GM23338 (cell line): ENCODE measurements around the gene PRIMPOL. TPM values are rescaled to one million over a fixed set of nuclear protein-coding genes. Genes with fewer than 3 reads are reported as not detected.

Source experiments
- ATAC-seq: fragments of 200-7000 bp; cut with Tn5 transposase; 3 replicates; pipeline ENCODE4 v1.9.1; 2020
- DNase-seq: peaks from one replicate; pipeline ENCODE4 v3.0.0-alpha.2; 2015; ENCODE audit warnings: low spot score
- H2AFZ ChIP-seq: fragments of 200-600 bp; sonication (generic); 2 replicates; pipeline ENCODE4 v1.8.0; 2016; ENCODE audit warnings: antibody characterized with exemption, mild to moderate bottlenecking, moderate library complexity
- H3F3A ChIP-seq: fragments of 200-600 bp; sonication (generic); replicated peaks from 2 replicates; pipeline ENCODE4 v1.8.0; 2017; ENCODE audit warnings: antibody characterized with exemption, mixed run types, low read depth
- H3K27ac ChIP-seq: fragments of 200-600 bp; sonication (generic); 2 replicates; pipeline ENCODE4 v1.6.1; 2016; ENCODE audit warnings: low read depth
- H3K27me3 ChIP-seq: fragments of 200-600 bp; sonication (generic); 2 replicates; pipeline ENCODE4 v1.8.0; 2016; ENCODE audit warnings: mild to moderate bottlenecking, mixed run types, moderate library complexity; ENCODE audit not compliant: insufficient read depth
- H3K36me3 ChIP-seq: fragments of 200-600 bp; sonication (generic); 2 replicates; pipeline ENCODE4 v1.8.0; 2016; ENCODE audit warnings: mild to moderate bottlenecking; ENCODE audit not compliant: insufficient read depth
- H3K4me1 ChIP-seq: fragments of 200-600 bp; sonication (generic); 2 replicates; pipeline ENCODE4 v1.8.0; 2016; ENCODE audit warnings: mild to moderate bottlenecking, moderate library complexity; ENCODE audit not compliant: insufficient read depth
- H3K4me2 ChIP-seq: fragments of 200-600 bp; sonication (generic); 2 replicates; pipeline ENCODE4 v1.7.1; 2017; ENCODE audit warnings: mixed run types
- H3K4me3 ChIP-seq: fragments of 200-600 bp; sonication (generic); 2 replicates; pipeline ENCODE4 v1.6.1; 2016; ENCODE audit warnings: mixed run types
- H3K79me2 ChIP-seq: fragments of 200-600 bp; sonication (generic); replicated peaks from 2 replicates; pipeline ENCODE4 v1.8.0; 2017; ENCODE audit warnings: mild to moderate bottlenecking; ENCODE audit not compliant: insufficient read depth
- H3K9me2 ChIP-seq: fragments of 200-600 bp; sonication (generic); 2 replicates; pipeline ENCODE4 v1.8.0; 2017; ENCODE audit not compliant: insufficient read depth
- H4K20me1 ChIP-seq: fragments of 200-600 bp; sonication (generic); replicated peaks from 2 replicates; pipeline ENCODE4 v1.8.0; 2017; ENCODE audit warnings: mild to moderate bottlenecking; ENCODE audit not compliant: insufficient read depth
- H3K27ac Mint-ChIP-seq: 2 replicates; pipeline ENCODE4 v1.8.0; 2020; ENCODE audit warnings: inconsistent platforms, mild to moderate bottlenecking, moderate library complexity, mixed read lengths
- H3K27me3 Mint-ChIP-seq: 3 replicates; pipeline ENCODE4 v1.8.0; 2022; ENCODE audit warnings: low read depth, mild to moderate bottlenecking, moderate library complexity, mixed read lengths, inconsistent platforms; ENCODE audit not compliant: insufficient read depth, poor library complexity
- H3K36me3 Mint-ChIP-seq: 3 replicates; pipeline ENCODE4 v1.8.0; 2021; ENCODE audit warnings: low read depth, mild to moderate bottlenecking, inconsistent platforms, moderate library complexity, mixed read lengths
- H3K4me1 Mint-ChIP-seq: 3 replicates; pipeline ENCODE4 v1.8.0; 2020; ENCODE audit warnings: mild to moderate bottlenecking, inconsistent platforms, mixed read lengths
- H3K4me3 Mint-ChIP-seq: 3 replicates; pipeline ENCODE4 v1.8.0; 2021; ENCODE audit warnings: moderate library complexity, mild to moderate bottlenecking, inconsistent platforms, mixed read lengths
- H3K9me3 Mint-ChIP-seq: 3 replicates; pipeline ENCODE4 v1.8.0; 2020; ENCODE audit warnings: moderate library complexity, mild to moderate bottlenecking, inconsistent platforms, mixed read lengths
- CREB1 ChIP-seq: fragments of 250-450 bp; sonication (Bioruptor Pico); IDR thresholded peaks from 2 replicates; pipeline ENCODE4 v1.5.0; 2020; ENCODE audit warnings: low read depth, mild to moderate bottlenecking, moderate library complexity
- CTCF ChIP-seq, 2 experiments: fragments of 200-600 bp in 1 of 2; sonication (generic) in 1 of 2; conservative IDR thresholded peaks; 2 replicates each; pipeline versions ENCODE4 v1.5.1 to v1.6.1; 2016 to 2017; ENCODE audit warnings: antibody characterized with exemption in 2 of 2, low read depth in 2 of 2, mild to moderate bottlenecking in 2 of 2, moderate library complexity in 1 of 2
- ETS1 ChIP-seq: IDR thresholded peaks from 2 replicates; pipeline ENCODE4 v1.6.1; 2016; ENCODE audit warnings: antibody characterized with exemption
- EZH2 ChIP-seq: fragments of 200-600 bp; sonication (generic); IDR thresholded peaks from one replicate; pipeline ENCODE4 v1.8.0; 2017; ENCODE audit warnings: antibody characterized with exemption, mild to moderate bottlenecking, low read depth; ENCODE audit not compliant: unreplicated experiment
- EZH2phosphoT487 ChIP-seq: fragments of 200-600 bp; sonication (generic); IDR thresholded peaks from one replicate; pipeline ENCODE4 v1.8.1; 2018; ENCODE audit warnings: antibody characterized with exemption; ENCODE audit not compliant: unreplicated experiment
- JUNB ChIP-seq: IDR thresholded peaks from one replicate; pipeline ENCODE4 v1.6.1; 2016; ENCODE audit warnings: antibody characterized with exemption; ENCODE audit not compliant: unreplicated experiment
- NANOG ChIP-seq: IDR thresholded peaks from 2 replicates; pipeline ENCODE4 v1.6.1; 2016; ENCODE audit warnings: antibody characterized with exemption, borderline replicate concordance
- POLR2AphosphoS5 ChIP-seq: IDR thresholded peaks from 2 replicates; pipeline ENCODE4 v1.6.1; 2016; ENCODE audit warnings: antibody characterized with exemption, low read depth
- REST ChIP-seq: IDR thresholded peaks from one replicate; pipeline ENCODE4 v1.6.1; 2018; ENCODE audit warnings: antibody characterized with exemption; ENCODE audit not compliant: unreplicated experiment
- STAT1 ChIP-seq: IDR thresholded peaks from one replicate; pipeline ENCODE4 v1.6.1; 2016; ENCODE audit warnings: antibody characterized with exemption; ENCODE audit not compliant: unreplicated experiment
- ZNF114 ChIP-seq: fragments of 250-450 bp; sonication (Bioruptor Pico); IDR thresholded peaks from 2 replicates; pipeline ENCODE4 v1.5.0; 2020; ENCODE audit warnings: mild to moderate bottlenecking, moderate library complexity
- ZNF331 ChIP-seq: fragments of 250-450 bp; sonication (Bioruptor Pico); IDR thresholded peaks from 2 replicates; pipeline ENCODE4 v1.5.0; 2020; ENCODE audit warnings: low read depth, mild to moderate bottlenecking, moderate library complexity
- ZNF462 ChIP-seq: fragments of 250-450 bp; sonication (Bioruptor Pico); IDR thresholded peaks from 2 replicates; pipeline ENCODE4 v1.5.0; 2020; ENCODE audit warnings: mild to moderate bottlenecking, moderate library complexity
- polyA plus RNA-seq: library from polyadenylated mRNA; unstranded; fragments of >200 nt; fragmentation: Nextera tagmentation; extraction: Ambion mirVana; gene quantifications from 2 replicates; pipeline ENCODE4 v1.2.1, GENCODE V29; 2016
- total RNA-seq: library from RNA; depleted of rRNA; stranded (reverse); fragments of >200 nt; shearing (Covaris generic); gene quantifications from 2 replicates; pipeline ENCODE4 v1.2.3, GENCODE V29; 2014

The PRIMPOL gene
- total and polyA plus RNA-seq, 2 experiments from 2014 or later = 3.5 to 9.6 TPM

GRCh38 chr4:184664445-184665210 lies 15.1 kb downstream of the PRIMPOL start:
- no peaks in the 10 kb centered on the region for H3K9me3 Mint-ChIP-seq
- Histone ChIP-seq H3K4me1 (no peaks in the 10 kb centered on the region), H3F3A (no peaks in the 10 kb centered on the region), H3K4me3 (no peak overlapping the region), H3K36me3 (no peaks in the 10 kb centered on the region), H4K20me1 (no peaks in the 10 kb centered on the region), H3K27ac (no peak overlapping the region), H3K79me2 (no peaks in the 10 kb centered on the region), H2AFZ (no peak overlapping the region), H3K9me2 (no peaks in the 10 kb centered on the region), H3K4me2 (no peak overlapping the region), H3K27me3 (no peaks in the 10 kb centered on the region)
- no peak overlapping the region for H3K27ac Mint-ChIP-seq
- peak; percentile 100 for ATAC-seq
- peaks cover 16% of the 10 kb centered on the region; the same call in 2 of the 3 replicates for H3K36me3 Mint-ChIP-seq
- H3K4me3 Mint-ChIP-seq = no peak overlapping the region
- H3K27me3 Mint-ChIP-seq = no peaks in the 10 kb centered on the region
- H3K4me1 Mint-ChIP-seq = peaks cover 2% of the 10 kb centered on the region
- DNase-seq = peak; percentile 79
- TF ChIP-seq CREB1 (CRISPR knock-in tag) (no peak), EZH2phosphoT487 (no peak), CTCF (conservative IDR thresholded peaks at IDR 0.05; ENCODE audit: low read depth in 2 of 2) (no peak), ZNF114 (CRISPR knock-in tag) (no peak), ETS1 (no peak), JUNB (no peak), EZH2 (no peak), STAT1 (no peak), NANOG (no peak), REST (no peak), ZNF462 (CRISPR knock-in tag) (no peak), POLR2AphosphoS5 (no peak), ZNF331 (no peak)
